RWPE1 (cell line): Measurements from ENCODE around the gene BARX1.
"Not testable (repeated sequence)": the region's sequence is repeated elsewhere in the genome, so short reads cannot be mapped to it uniquely, and the experiment has no call there.

ENCODE experiments used
- CTCF ChIA-PET: fragments of 350-600 bp; sonication (Branson Sonifier 250); formaldehyde crosslinking; extraction: SDS; loops from one replicate; lab custom pipeline; 2021; lab: Yijun Ruan, JAX
- POLR2A ChIA-PET: fragments of 400-600 bp; formaldehyde crosslinking; extraction: SDS; loops from one replicate; lab custom pipeline; 2020; ENCODE audit warnings: antibody characterized with exemption; ENCODE audit not compliant: low non-redundant PET; lab: Yijun Ruan, JAX
- DNase-seq: peaks from one replicate; pipeline ENCODE4 v3.0.0; 2012; ENCODE audit warnings: low spot score
- H3K27ac ChIP-seq: fragments of 450-650 bp; 2 replicates; pipeline ENCODE4 v1.5.1; 2017
- TF ChIP-seq, protein P1 (sequence below): fragments of 450-650 bp; conservative IDR thresholded peaks from 2 replicates; pipeline ENCODE4 v1.5.1; 2017; ENCODE audit warnings: low read depth, mild to moderate bottlenecking

Gene BARX1

DNA sequence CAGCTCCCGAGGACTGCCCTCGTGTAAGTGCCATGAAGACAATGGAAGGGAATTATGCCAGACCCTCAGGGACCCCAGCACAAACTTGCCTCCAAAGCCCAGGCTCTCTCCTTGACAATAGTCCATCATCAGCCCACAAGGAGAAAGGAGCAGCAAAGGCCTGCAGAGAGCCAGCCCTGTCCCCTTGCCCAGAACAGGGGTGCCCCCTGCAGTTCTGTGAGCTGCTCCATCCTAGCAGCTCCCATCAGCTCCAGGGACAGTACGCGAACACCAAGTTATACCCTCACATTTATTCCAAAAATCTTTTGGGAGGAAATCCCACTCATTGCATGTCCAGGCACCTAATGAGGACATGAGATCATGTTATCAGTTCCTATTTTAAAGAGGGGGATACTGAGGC is 11.1 kb downstream of the BARX1 start:
- ChIA-PET CTCF (interaction anchor here (0.9 to 1.4 kb wide), 3 partner anchors 28 to 258 kb away, joined by 3 to 4 read pairs (median 3); no protein-coding TSS in a partner anchor), POLR2A (no interaction called here)
- no peak for DNase-seq
- H3K27ac ChIP-seq = no peak overlapping the region
- TF ChIP-seq, protein P1, sequence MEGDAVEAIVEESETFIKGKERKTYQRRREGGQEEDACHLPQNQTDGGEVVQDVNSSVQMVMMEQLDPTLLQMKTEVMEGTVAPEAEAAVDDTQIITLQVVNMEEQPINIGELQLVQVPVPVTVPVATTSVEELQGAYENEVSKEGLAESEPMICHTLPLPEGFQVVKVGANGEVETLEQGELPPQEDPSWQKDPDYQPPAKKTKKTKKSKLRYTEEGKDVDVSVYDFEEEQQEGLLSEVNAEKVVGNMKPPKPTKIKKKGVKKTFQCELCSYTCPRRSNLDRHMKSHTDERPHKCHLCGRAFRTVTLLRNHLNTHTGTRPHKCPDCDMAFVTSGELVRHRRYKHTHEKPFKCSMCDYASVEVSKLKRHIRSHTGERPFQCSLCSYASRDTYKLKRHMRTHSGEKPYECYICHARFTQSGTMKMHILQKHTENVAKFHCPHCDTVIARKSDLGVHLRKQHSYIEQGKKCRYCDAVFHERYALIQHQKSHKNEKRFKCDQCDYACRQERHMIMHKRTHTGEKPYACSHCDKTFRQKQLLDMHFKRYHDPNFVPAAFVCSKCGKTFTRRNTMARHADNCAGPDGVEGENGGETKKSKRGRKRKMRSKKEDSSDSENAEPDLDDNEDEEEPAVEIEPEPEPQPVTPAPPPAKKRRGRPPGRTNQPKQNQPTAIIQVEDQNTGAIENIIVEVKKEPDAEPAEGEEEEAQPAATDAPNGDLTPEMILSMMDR = no peak

DNA sequence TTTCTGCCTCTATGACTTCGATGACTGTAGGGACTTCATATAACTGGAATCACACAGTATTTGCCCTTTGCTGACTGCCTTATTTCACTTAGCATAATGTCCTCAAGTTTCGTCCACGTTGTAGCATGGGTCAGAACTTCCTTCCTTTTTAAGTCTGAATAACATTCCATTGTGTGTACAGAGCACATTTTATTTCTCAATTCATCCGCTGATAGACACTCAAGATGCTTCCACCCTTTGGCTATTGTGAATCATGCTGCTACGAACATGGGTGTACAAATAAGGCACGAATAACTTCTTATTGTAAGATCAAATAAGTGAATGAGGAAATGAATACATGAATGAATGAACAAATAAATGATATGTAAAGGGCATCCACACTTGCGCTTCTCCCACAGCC is 13.0 kb downstream of the BARX1 start:
- CTCF ChIA-PET = no interaction called here
- no peak overlapping the region for H3K27ac ChIP-seq
- no peak for DNase-seq
- POLR2A ChIA-PET = no interaction called here
- TF ChIP-seq, protein P1 = no peak

DNA sequence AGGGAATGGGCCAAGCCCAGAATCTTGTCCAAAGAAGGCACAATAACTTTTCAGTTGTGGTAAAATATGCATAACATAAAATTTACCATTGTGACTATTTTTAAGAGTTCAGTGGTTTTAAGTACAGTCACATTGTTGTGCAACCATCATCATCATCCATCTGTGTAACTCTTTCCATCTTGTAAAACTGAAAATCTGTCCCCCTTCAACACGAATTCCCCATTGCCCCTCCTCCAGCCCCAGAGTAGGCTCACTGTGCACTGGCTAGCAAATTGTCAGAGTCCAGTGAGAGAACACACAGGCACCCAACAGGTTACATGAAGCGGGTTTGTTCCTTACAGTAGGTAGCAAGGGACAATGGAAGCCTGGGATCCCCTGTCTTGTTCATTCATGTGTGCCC is 13.7 kb downstream of the BARX1 start:
- POLR2A ChIA-PET = no interaction called here
- no peak for DNase-seq
- CTCF ChIA-PET = no interaction called here
- H3K27ac ChIP-seq = no peak overlapping the region
- TF ChIP-seq, protein P1 = no peak

DNA sequence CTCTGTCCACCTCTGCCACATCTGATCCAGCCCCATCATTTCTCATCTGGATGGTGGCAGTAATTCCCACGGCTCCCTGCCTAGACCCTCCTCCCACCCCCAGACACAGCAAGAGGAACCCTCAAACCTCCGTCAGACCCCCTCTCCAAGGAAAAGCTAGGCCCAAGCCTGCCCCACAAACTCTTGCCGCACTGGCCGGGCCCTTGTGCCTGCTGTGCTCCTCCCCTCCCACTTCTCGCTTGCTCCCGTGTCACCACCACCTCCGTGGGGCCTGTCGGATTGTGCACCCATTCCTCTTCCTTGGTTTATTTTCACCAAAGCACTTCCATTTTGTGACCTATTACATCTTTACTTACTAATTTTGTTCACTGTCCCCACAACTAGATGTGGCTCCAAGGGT is 14.2 kb downstream of the BARX1 start:
- H3K27ac ChIP-seq = no peak overlapping the region
- TF ChIP-seq, protein P1 = no peak
- CTCF ChIA-PET = no interaction called here
- no peak for DNase-seq
- POLR2A ChIA-PET = no interaction called here

DNA sequence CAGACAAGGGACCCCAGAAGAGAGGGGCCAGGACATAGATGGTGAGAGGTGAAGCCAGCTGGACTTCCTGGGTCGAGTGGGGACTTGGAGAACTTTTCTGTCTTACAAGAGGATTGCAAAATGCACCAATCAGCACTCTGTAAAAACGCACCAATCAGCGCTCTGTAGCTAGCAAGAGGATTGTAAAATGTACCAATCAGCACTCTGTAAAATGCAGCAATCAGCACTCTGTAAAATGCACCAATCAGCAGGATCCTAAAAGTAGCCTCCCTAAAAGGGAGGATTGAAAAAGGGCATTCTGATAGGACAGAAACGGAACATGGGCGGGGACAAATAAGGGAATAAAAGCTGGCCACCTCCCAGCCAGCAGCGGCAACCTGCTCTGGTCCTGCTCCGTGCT is 15.6 kb downstream of the BARX1 start:
- DNase-seq, POLR2A ChIA-PET, H3K27ac ChIP-seq: not testable (repeated sequence)
- CTCF ChIA-PET = interaction anchor here (0.6 kb wide), 1 partner anchor 1456 kb away, joined by 3 read pairs; no protein-coding TSS in a partner anchor

DNA sequence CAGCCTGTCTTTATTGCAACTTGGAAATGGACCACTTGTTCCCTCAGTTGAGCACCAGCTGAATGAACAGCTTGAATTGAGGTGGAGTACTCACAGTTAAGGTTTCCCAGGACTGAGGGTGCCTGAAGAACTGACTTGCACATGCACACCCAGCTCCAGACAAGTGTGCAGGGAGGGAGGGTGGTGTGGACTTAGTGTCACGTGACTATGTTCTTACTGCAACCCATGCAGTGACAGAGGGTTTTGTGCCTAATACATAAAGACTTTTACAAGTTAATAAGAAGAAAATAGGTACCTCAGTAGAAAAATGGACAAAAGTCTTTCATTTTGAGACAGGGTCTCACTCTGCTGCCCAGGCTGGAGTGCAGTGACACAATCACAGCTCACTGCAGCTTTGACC is 18.0 kb downstream of the BARX1 start:
- H3K27ac ChIP-seq = no peak overlapping the region
- DNase-seq = no peak
- ChIA-PET CTCF (no interaction called here), POLR2A (no interaction called here)
- TF ChIP-seq, protein P1 = no peak

DNA sequence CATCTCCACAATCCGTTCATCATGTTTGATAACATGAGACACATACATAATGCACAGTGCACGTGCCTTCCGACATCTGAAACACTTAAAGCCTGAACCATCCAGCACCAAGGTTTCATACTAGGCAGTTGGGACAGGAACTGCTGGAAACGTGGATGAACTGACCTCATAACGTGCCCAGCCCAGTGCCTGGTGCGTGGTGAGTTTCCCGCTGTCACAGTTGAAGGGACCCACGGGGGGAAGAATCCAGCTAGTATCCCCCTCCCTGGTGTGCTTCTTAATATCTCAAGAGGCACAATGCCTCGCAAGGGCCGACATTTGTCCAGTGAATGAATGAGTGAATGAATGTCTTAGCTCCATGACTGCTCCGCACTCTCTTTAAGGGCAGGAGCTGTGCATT is 23.2 kb downstream of the BARX1 start:
- CTCF ChIA-PET = interaction anchor here (0.6 kb wide), 1 partner anchor 684 kb away, joined by 3 read pairs; no protein-coding TSS in a partner anchor
- POLR2A ChIA-PET = no interaction called here
- TF ChIP-seq, protein P1 = no peak
- no peak overlapping the region for H3K27ac ChIP-seq
- no peak for DNase-seq
